GM18511 (cell line): ENCODE measurements around the gene RIBC2.

Experiments used
- ATAC-seq: cut with Tn5 transposase; IDR thresholded peaks from one replicate; pipeline ENCODE4 v1.9.1; 2021; ENCODE audit warnings: mild to moderate bottlenecking, moderate library complexity; ENCODE audit not compliant: unreplicated experiment

RIBC2 gene

DNA sequence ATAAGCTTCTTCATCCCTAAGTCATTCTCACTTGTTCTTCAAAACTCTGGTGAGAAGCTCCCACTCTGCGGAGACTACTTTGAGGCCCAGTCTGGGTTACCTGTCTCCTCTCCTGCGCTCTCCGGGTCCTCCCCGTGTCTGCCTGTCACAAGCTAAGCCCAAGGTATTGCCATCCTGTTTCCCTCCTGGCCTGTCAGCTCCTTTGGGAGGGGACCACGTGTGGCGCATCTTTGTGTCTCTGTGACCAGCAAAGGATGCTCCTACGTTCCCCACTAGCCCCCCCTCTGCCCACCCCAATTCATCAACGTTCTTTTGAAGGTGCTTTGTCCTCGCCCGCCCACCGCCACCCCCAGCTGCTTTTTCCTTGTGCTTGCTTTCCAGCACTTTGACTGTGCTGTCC, 57.4 kb downstream of the RIBC2 start:
- ATAC-seq: no peak

GRCh38 chr22:45472426-45472825, 58.9 kb downstream of the RIBC2 start:
- ATAC-seq: no peak

- no peak for ATAC-seq
Observed at GRCh38 chr22:45473626-45474237, 60.2 kb downstream of the RIBC2 start.

GRCh38 chr22:45475063-45475747, 61.7 kb downstream of the RIBC2 start:
- no peak for ATAC-seq

DNA sequence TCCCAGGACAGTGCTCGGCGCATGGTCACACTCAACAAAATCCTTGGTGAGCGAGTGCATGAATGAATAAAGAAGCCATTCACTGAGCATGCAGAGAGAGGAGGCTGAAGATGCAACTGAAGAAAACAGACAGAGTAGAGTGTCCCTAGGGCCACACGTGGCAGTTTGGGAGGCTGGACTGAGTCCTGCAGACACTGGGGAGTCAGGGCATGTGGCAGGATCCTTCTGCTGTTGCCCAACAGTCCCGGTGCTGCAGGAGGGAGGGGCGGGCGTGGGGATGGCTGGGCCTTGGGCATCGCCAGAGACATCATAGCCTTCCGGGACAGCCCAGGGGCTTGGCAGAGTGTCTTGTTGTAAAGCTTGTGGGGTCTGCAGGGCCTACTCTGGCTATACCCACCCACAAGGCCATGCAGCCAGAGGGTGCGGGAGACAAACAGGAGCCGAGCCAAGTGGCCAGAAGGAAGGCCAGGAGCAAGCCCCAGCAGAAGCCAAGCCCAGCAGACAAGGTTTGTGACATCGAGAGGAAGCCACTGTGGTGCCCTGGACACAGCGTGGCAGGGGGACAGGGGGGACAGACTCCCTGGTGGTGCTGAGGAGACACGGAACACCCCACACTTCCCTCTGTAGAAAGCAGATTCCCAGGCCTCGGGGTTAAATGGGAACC, 62.5 kb downstream of the RIBC2 start:
- ATAC-seq: no peak

GRCh38 chr22:45476814-45477213, 63.3 kb downstream of the RIBC2 start:
- ATAC-seq: no peak

GRCh38 chr22:45477366-45478107, 64.0 kb downstream of the RIBC2 start:
- ATAC-seq: no peak

- ATAC-seq: no peak
Observed at GRCh38 chr22:45478108-45478771, 64.7 kb downstream of the RIBC2 start.

DNA sequence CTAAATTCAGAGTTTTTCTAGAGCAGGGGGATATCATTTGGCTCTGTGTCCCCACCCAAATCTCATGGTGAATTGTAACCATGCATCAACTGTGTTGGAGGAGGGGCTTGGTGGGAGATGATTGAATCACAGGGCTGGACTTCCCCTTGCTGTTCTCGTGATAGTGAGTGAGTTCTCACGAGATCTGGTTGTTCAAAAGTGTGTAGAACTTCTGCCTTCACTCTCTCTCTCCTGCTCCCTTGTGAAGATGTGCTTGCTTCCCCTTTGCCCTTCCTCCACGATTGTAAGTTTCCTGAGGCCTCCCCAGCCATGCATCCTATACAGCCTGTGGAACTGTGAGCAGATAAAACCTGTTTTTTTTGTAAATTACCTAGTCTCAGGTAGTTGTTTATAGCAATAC, 67.2 kb downstream of the RIBC2 start:
- ATAC-seq: no peak

DNA sequence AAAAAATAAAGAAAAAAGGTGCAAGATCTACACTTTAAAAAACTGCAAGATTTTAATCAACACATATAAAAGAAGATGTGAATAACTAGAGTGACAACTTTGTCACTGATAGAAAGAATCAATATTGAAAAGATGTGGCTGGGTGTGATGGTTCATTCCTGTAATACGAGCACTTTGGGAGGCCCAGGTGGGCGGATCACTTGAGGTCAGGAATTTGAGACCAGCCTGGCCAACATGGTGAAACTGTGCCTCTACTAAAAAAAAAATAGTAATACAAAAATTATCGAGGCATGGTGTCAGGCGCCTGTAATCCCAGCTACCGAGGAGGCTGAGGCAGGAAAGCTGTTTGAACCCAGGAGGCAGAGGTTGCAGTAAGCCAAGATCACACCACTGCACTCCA, 68.2 kb downstream of the RIBC2 start:
- ATAC-seq: no peak
